Activated effector memory CD4-positive, alpha-beta T cell treated with anti-CD3 and anti-CD28 coated beads, Interleukin-2, amount 50 U/mL, for 16 hours (primary cell): ENCODE measurements around the gene TRIM44.

ENCODE experiments used
- DNase-seq: peaks from one replicate; pipeline ENCODE4 v3.0.0-alpha.2; 2020

TRIM44 gene

DNA sequence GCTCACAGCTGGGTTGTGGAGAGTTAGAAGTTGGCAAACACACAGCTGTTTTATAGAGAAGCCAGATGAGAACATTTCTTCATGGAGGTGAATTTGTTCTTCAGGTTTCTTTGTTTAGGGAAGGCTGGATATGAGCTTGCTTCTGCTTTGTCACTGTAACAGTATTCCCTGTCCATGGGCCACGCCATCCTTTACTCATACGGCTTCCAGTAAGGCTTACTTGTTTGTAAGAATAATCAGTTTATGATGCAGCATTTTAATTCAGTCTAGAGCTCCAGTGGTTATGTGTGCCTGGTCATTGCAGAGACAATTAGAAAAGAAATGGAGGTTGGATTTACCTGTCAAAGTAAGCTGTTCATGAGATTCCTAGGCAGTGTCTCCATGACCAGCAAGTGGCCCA is 131.8 kb downstream of the TRIM44 start:
- DNase-seq, result no peak

DNA sequence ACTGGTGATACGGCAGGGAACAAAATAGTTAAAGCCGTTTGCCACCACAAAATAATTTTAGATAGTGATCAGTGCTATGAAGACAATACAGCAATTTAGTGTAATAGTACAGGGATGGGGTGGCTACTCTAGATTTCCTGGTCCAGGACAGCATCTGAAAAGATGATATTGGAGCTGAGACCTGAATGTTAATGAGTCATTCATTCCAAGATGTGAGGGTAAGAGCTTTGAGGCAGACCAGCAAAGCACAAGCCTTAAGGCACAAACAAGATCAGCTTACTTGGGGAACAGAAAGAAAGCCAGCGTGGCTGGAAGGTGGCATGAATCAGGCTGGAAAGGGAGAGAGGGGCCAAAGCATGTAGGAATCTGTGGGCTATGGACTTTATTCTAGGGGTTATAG is 132.3 kb downstream of the TRIM44 start:
- DNase-seq, result no peak

GRCh38 chr11:35796562-35796961 is 134.0 kb downstream of the TRIM44 start:
- no peak for DNase-seq

DNA sequence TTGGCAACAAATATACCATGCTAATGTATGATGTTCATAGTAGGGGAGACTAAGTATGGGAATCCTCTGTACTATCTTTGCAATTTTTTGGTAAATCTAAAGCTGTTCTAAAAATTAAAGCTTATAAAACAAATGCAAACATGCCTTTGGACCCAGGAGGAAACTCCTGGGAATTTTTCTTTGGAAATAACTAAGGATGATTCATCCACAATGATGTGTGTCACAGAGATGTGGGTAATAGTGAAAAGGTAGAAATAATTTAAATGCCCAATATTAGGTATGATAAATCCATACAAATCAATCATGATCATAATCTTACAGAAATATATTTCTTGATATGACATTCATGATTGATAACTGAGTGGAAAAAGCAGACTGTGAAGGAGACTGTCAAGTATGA is 135.8 kb downstream of the TRIM44 start:
- no peak for DNase-seq

GRCh38 chr11:35798983-35799382 is 136.4 kb downstream of the TRIM44 start:
- DNase-seq, result no peak

DNA sequence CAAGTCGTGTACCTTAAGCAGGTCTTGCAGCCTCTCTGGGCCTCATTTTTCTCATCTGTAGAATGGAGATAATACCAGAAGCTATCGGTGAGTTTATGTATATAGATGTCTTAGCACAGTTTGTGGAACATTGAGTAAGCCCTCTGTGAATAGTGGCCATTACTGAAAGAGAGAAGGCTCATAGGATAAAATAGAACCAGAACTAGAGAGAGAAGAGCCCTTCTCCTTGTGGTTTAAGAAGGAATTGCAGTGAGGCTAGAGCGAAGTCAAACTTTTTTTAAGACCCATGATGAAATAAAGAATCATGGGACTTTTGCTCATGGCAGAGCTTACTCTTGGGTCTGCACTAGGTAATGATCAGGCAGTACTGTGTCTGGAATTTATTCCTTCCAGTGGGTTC is 137.1 kb downstream of the TRIM44 start:
- no peak for DNase-seq

DNA sequence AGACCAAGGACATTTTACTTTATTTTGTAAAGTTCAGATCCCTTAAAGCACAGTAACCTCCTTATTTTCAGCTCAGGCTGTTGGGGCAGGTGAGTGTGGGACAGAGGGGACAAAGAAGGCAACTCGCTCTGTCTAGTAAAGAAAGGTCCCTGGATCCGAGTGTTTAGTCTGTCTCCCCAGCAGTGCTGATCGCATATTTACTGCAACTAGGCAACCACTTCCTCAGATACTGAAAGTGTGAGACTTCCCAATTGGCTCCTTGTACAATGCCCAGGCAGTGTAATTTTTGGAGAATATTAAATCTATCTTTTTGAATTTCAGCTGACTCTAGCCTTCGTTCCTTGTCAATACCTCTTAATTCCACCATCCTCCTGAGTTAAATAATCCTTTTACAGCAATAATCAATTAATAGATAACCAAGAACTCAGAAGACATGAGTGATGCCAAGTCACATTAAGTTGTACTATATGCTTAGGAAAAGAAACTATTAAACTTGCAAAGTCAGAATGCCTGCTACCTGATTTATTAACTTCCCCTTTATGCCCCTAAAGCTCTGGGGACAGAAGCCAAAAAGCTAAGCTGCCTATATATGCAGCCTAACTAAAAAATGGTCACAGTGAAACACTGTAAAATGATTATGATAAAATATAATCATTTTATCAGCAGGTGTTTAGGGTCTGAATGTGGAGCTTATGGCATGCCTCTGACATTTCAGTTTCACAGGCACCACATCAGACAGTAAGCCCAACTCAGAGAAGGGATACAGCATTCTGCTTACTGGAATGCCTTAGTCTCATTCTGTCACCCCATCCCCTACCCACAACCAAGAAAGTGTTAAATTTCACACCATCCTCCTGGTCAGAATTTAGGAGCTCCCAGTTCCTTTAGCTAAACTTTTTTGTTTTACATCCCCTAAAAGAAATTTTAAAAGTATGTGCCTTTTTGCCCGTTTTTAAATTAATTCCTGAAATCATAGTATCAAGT is 138.7 kb downstream of the TRIM44 start:
- no peak for DNase-seq

DNA sequence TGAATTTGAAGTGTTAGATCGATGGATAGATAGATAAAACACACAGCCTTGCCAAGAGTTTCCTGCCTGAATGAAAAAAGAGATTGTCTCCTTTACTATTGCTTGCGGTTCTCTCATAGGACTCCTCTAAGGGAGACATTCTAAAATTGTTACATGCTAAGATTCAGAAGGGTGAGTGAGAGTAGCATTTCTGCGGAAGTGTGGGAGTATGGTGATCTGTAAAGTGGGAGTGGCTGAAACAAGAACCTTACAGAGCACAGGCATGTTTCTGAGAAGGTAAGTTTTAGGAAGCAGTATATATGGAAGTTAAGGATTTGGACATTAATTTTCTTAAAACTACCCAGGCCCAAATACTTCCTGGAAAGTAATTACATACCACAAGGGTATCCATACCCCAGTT is 139.6 kb downstream of the TRIM44 start:
- no peak for DNase-seq

DNA sequence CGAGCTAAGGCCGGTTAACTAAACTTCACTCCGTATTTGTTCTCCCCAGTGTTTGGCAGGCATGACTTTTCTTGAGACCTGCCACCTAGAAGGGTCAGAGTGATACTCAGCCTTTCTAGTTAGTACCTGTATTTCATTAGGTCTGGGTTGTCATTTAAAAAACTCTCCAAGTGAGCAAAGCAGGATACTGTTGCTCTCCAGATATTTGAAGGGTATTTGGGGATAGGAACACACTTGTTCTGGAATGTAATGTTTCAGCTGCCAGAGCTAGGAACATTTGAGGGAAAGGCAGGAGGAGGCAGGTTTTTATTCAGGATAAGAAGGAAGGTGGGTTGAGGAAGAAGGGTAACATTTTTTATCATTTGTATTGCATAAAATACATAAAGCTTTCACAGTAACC is 140.1 kb downstream of the TRIM44 start:
- DNase-seq, result no peak

- DNase-seq, result no peak
These were observed 140.5 kb downstream of the TRIM44 start for GRCh38 chr11:35803115-35803514.

DNA sequence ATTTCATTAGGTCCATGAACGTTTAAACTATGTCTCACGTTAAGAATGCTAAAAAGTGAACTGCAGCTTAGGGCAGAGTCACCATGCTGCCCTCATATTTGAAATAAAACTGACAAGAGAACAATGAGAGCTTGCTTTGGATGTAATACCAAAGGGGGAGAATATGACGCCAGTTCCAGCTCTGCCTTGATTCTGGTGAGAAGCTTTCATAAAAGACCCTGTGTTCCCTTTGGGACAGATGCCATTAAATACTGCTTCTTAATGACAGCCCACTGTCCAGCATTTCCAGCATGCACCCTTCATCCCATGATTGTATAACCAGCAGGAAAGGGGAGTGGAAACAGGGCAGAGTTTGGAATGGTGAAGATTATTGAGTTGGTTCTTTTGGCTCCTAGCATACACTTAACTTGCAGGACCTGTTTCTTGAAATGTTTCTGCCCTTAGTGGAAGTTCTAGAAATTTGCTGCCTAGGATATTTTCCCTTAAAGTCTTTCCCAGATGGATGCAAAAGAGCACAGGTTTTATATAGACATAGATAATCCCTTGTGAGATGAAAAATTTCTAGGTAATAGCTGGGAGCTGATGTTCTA is 142.0 kb downstream of the TRIM44 start:
- DNase-seq, result no peak

GRCh38 chr11:35809561-35809960 is 147.0 kb downstream of the TRIM44 start:
- DNase-seq, result no peak

DNA sequence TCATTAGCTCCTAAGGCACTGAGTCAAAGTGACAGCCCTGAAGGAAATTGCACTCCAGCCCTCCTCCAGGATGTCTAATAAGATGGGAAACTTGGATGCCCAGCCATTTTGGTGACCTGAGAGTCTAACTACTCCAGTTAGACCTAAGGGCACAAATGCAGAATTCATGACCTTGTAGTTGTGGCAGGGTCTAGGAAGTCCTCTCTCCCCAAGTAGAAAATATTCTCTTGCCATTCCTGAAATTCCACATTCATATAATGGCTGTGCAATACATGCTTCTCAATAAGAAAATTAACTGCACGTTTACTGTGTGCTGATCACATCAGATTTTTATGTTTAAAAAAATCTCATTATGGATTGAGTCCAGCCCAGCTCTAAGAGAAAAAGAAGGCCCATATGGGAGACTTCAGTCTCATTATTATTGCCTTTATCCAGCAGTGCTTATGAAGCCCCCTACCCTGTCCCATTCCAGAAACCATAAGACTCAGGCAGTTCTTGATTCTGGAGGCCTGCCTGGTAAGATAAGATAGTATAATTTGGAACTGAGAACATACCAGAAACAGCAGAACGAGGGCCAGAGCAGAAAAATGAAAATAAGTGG is 147.6 kb downstream of the TRIM44 start:
- no peak for DNase-seq

- no peak for DNase-seq
These were observed 149.2 kb downstream of the TRIM44 start for GRCh38 chr11:35811783-35812182.

DNA sequence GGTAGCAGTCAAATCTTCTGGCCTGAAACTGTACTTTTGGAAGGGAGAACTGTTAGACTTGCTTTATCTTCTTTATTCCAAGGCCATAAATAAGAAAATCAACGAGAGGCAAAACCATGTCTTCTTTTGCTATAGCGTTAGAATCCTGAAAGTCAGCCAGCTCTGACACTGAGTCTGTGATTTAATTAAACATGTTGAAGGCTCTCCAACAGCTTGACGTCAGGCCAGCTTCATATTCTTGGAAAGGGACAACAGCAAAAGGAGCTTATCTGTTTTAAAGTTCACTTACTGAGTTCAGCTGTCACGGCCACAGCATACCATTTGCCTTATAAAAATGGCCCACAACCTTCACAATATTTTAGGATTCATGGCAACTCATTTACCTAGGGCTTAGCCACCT is 150.3 kb downstream of the TRIM44 start:
- DNase-seq, result no peak

DNA sequence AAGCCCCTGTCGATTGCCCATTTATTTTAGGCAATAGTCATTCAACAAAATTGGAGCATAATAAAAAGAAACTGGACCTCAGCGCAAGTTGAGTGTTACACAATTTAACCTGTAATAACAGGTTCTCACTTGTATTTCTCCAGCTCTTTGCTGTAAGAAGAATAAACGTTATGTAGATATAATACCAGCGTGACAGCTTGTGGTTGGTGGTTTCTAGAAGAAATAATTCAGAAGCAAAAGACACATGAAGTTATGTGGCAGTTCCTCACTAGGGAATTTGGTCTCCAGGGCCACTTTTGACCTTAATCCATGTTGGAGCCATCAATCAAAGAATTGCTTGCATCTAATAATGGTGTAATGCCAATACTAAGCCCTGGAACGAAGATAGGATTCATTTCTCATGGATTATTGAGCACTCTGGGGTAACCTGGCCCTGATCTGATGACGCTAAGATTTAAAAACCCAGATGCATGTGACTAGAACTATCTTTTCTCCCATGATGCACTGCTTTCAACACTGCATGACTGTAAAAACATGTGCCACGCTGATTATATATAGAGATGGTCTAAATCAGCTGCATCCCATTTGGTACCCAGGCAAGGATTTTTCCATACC is 151.6 kb downstream of the TRIM44 start:
- DNase-seq, result no peak

GRCh38 chr11:35814720-35815305 is 152.2 kb downstream of the TRIM44 start:
- DNase-seq, result no peak

DNA sequence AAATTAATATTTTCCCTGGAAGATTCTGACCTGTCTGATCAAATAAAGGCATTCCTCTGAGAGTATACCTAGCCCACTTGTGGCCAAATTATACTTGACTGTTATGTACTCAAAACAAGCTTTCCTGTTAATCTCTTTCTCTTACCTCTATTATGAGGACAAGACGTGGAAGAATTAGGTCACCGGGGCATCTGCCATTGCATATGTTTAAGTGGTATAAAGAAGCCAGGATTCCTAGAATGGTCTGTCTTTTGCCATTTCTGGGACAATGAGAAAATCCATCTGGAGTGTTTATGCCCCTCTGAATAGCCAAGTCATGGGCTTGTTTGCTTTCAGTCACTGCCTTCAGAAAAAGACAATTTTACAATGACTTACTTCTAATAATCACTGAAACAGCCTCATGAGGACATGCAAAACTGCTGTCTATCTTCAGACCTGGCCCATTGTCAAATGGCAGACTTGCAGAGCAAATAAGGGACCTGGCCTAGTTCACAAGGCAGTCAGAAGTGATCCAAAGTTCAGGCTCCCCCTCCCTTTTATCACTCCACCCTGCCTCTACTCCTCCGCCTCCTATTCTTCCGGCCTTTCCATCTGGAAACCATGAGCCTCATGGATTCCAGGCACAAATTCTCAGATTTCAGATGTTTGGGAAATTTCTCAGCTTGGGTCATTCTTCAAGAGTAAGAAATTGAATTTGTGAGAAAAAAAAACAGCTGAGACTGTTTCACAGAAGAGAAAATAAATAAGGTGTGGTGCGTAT is 153.2 kb downstream of the TRIM44 start:
- no peak for DNase-seq

- DNase-seq, result no peak
These were observed 158.0 kb downstream of the TRIM44 start for GRCh38 chr11:35820614-35821013.

DNA sequence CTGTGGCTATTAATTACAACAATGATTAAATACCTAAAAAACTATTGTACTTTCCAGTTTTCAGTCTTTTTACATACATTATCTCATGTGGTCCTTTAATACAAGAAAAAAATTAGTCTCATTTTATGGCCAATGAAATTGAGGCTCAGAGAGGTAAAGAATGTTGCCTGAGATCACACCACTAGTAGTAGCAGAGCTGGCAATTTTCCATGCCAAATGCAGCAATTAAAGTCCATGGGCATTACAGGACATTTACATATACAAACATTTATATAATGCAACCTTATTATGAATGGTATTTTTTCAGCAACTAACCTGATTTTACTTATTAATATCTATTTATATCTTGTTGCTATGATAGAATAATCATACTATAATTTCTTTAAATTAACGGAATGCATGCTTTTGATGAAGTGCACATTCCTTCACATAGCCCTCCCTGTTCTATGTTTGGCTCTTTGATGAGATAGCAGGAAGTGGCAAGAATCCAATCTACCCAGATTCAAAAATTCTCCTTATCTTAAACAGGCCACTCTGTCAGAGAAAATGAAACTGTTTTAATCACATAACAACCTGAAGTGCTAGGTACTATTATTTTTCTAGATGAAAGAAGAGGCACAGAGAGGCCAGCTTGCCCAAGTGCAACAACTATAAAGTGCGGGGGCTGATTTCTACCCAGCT is 160.4 kb downstream of the TRIM44 start:
- no peak for DNase-seq

GRCh38 chr11:35823742-35824298 is 161.2 kb downstream of the TRIM44 start:
- no peak for DNase-seq
